Measurements from ENCODE around the gene DAGLB.

DNA sequence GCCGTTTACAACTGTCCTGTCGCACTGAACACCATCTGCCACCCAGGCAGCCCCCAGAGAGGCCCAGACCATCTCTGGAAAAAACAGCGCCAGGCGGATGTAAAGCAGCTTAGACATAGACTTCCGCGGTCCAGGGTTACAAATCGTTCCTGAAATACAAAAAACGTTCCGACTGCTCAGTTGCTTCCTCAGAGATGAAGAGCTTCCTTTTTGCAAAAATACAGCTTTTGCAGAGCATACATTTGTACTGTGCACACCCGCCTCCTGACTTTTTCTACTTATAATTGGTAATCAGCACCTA, 11.4 kb downstream of the DAGLB start:
- TF ChIP-seq CTCF (optimal IDR thresholded peaks at IDR 0.05 in 1 of 3, IDR thresholded peaks at IDR 0.05 in 1 of 3, conservative IDR thresholded peaks at IDR 0.05 in 1 of 3; ENCODE audit: extremely low read depth in 1 of 3, insufficient read depth in 2 of 3, low read length in 3 of 3) (no peak), EZH2 (IDR thresholded peaks at IDR 0.05; ENCODE audit: low read length) (no peak)
